Renal pelvis (tissue), 12 donors: ENCODE results near the gene GBP2. TPM values are rescaled to one million over a fixed set of nuclear protein-coding genes. Genes with fewer than 3 reads are reported as not detected.

Experiments used
- DNase-seq: peaks from one replicate; pipeline ENCODE4 v3.0.0-alpha.2; 2013
- long read RNA-seq, 16 experiments: transcript quantifications; one replicate each; lab custom pipeline, GENCODE V29; 2026
- polyA plus RNA-seq, 3 donors: library from polyadenylated mRNA; unstranded; fragments of 120-200 nt; gene quantifications; one replicate each; pipeline ENCODE4 v1.2.1, GENCODE V29; 2013; ENCODE audit not compliant: insufficient read length in 3 of 3

Gene GBP2
- 1 to 10 TPM; 2.4 to 3.0 (median 2.8) TPM for polyA plus RNA-seq
- long read RNA-seq, donor 1, partial matches to known transcripts: 0 of 2 reads
- long read RNA-seq, donor 1, other reads (novel, unspliced or antisense): 0 of 2 reads
- long read RNA-seq, donor 2, partial matches to known transcripts: 0 of 1 reads
- long read RNA-seq, donor 2, other reads (novel, unspliced or antisense): 0 of 1 reads
- long read RNA-seq, donor 3: 0 reads
- long read RNA-seq, donor 4, partial matches to known transcripts: 0 of 1 reads
- long read RNA-seq, donor 4, other reads (novel, unspliced or antisense): 0 of 1 reads
- long read RNA-seq, donor 5: 0 reads
- long read RNA-seq, donor 6: 0 reads
- long read RNA-seq, donor 7: 0 reads
- long read RNA-seq, donor 8: 0 reads
- long read RNA-seq, donor 9: 0 reads
- long read RNA-seq, donor 10, partial matches to known transcripts: 0 of 1 reads
- long read RNA-seq, donor 10, other reads (novel, unspliced or antisense): 0 of 1 reads
- long read RNA-seq, donor 11: 0 reads
- long read RNA-seq, donor 12, partial matches to known transcripts: 0 of 1 reads
- long read RNA-seq, donor 12, other reads (novel, unspliced or antisense): 0 of 1 reads
- long read RNA-seq, donor 13: 0 reads
- long read RNA-seq, donor 14: 0 reads
- long read RNA-seq, donor 15, transcript GBP2-201 (11 exons, 2,220 nt): major isoform, 12 of 17 reads
- long read RNA-seq, donor 15, partial matches to known transcripts: 5 of 17 reads
- long read RNA-seq, donor 15, other reads (novel, unspliced or antisense): 0 of 17 reads
- long read RNA-seq, donor 16: 0 reads

GRCh38 chr1:89125913-89126580 is at the start of gene GBP2:
TSS of gene GBP2 (minus strand) at chr1:89126114. CDS start at chr1:89121966, 4,148 bp downstream.
- peak; percentile 4 for DNase-seq

GRCh38 chr1:89174491-89174890 is 48.6 kb upstream of the GBP2 start:
- DNase-seq: no peak

GRCh38 chr1:89172468-89173143 is 46.7 kb upstream of the GBP2 start:
- DNase-seq: no peak

GRCh38 chr1:89171067-89171438 is 45.1 kb upstream of the GBP2 start:
- DNase-seq: no peak

GRCh38 chr1:89170170-89171066 is 44.5 kb upstream of the GBP2 start:
- no peak for DNase-seq

GRCh38 chr1:89169166-89169565 is 43.3 kb upstream of the GBP2 start:
- DNase-seq: no peak

GRCh38 chr1:89167590-89168230 is 41.8 kb upstream of the GBP2 start:
- no peak for DNase-seq

- no peak for DNase-seq
These were observed 40.8 kb upstream of the GBP2 start for GRCh38 chr1:89166705-89167104.

GRCh38 chr1:89165811-89166210 is 39.9 kb upstream of the GBP2 start:
- no peak for DNase-seq

GRCh38 chr1:89151047-89151446 is 25.1 kb upstream of the GBP2 start:
- DNase-seq: no peak

GRCh38 chr1:89149976-89150375 is 24.1 kb upstream of the GBP2 start:
- no peak for DNase-seq

- DNase-seq: no peak
These were observed 23.3 kb upstream of the GBP2 start for GRCh38 chr1:89149229-89149628.

- DNase-seq: no peak
These were observed 22.1 kb upstream of the GBP2 start for GRCh38 chr1:89147678-89148658.

GRCh38 chr1:89146721-89147120 is 20.8 kb upstream of the GBP2 start:
- no peak for DNase-seq

GRCh38 chr1:89143484-89143883 is 17.6 kb upstream of the GBP2 start:
- DNase-seq: no peak

- no peak for DNase-seq
These were observed 16.2 kb upstream of the GBP2 start for GRCh38 chr1:89142160-89142559.

GRCh38 chr1:89133747-89134146 is 7.8 kb upstream of the GBP2 start:
- DNase-seq: no peak

- DNase-seq: no peak
These were observed 4.8 kb upstream of the GBP2 start for GRCh38 chr1:89130716-89131115.

- DNase-seq: no peak
These were observed 4.0 kb upstream of the GBP2 start for GRCh38 chr1:89129911-89130310.
